Transverse colon (tissue), 4 donors: Measurements from ENCODE around the gene DTNBP1. TPM values are rescaled to one million over a fixed set of nuclear protein-coding genes. Genes with fewer than 3 reads are reported as not detected.
A peak's percentile ranks its signal among the peaks of the same experiment; 100 is the strongest.

Experiments
- DNase-seq: peaks from one replicate; pipeline ENCODE4 v3.0.0-alpha.2; 2019
- H3K27ac ChIP-seq, 4 donors: fragments of 200-600 bp; sonication (generic); 2 replicates each; pipeline ENCODE4 v1.5.1; 2016 to 2018; ENCODE audit warnings: inconsistent platforms in 4 of 4
- H3K27me3 ChIP-seq: fragments of 200-600 bp; sonication (generic); 2 replicates; pipeline ENCODE4 v1.5.1; 2017; ENCODE audit warnings: inconsistent platforms
- H3K36me3 ChIP-seq, 4 donors: fragments of 200-600 bp; sonication (generic); 2 replicates each; pipeline ENCODE4 v1.5.1; 2017 to 2019; ENCODE audit warnings: inconsistent platforms in 4 of 4
- H3K4me1 ChIP-seq, 4 donors: fragments of 200-600 bp; sonication (generic); 2 replicates each; pipeline ENCODE4 v1.5.1; 2017 to 2020; ENCODE audit warnings: inconsistent platforms in 4 of 4
- H3K4me3 ChIP-seq, 4 donors: fragments of 200-600 bp; sonication (generic); 1 replicate in 1 of 4; 2 replicates in 3 of 4; pipeline versions ENCODE4 v1.5.1 to v1.6.1; 2017 to 2019; ENCODE audit warnings: inconsistent platforms in 4 of 4
- H3K9me3 ChIP-seq, 2 donors: fragments of 200-600 bp; sonication (generic); 2 replicates each; pipeline ENCODE4 v1.5.1; 2017 to 2019; ENCODE audit warnings: inconsistent platforms in 2 of 2
- EP300 ChIP-seq: sonication (generic); formaldehyde crosslinking; IDR thresholded peaks from one replicate; pipeline ENCODE4 v1.6.1; 2017; ENCODE audit warnings: antibody characterized with exemption, low read depth
- POLR2A ChIP-seq: fragments of 450-650 bp; IDR thresholded peaks from one replicate; pipeline ENCODE4 v1.6.1; 2016; ENCODE audit warnings: antibody characterized with exemption, mild to moderate bottlenecking, moderate library complexity
- POLR2AphosphoS5 ChIP-seq, 3 donors: sonication (generic); formaldehyde crosslinking; IDR thresholded peaks; one replicate each; pipeline ENCODE4 v1.6.1; 2016; ENCODE audit warnings: antibody characterized with exemption in 3 of 3
- WGBS, 2 donors: methylation state at CpG; one replicate each; pipeline ENCODE4 v1.1.5; 2018; ENCODE audit warnings: low coverage in 1 of 2; 5-methylcytosine and 5-hydroxymethylcytosine counted together
- in situ Hi-C, 4 donors: fragments of 200-750 bp; cut with MboI; loops; one replicate each; pipeline versions ENCODE4 v1.15.0 to v1.15.1; 2017; ENCODE audit warnings: low sequenced_read_pairs in 3 of 4, low pct_ligation_motif_present in 1 of 4, low pct_unique_long_range_greater_than_20kb in 1 of 4
- intact Hi-C: fragments of 100-400 bp; cut with DNase I; formaldehyde crosslinking; loops from one replicate; pipeline ENCODE4 v1.15.1; 2023; ENCODE audit warnings: low total_unique reads
- total RNA-seq, 4 donors: library from RNA; depleted of rRNA; stranded (reverse); fragments of >200 nt; gene quantifications; one replicate each; pipeline ENCODE4 v1.1.0, GENCODE V29; 2016
- TF ChIP-seq, protein P1 (sequence below), 5 experiments: fragments of 200-600 bp in 3 of 5; fragments of 450-650 bp in 2 of 5; sonication (generic) in 3 of 5; IDR thresholded peaks; 1 replicate in 2 of 5; 2 replicates in 3 of 5; pipeline ENCODE4 v1.5.1; 2016 to 2017; ENCODE audit warnings: antibody characterized with exemption in 5 of 5, inconsistent platforms in 3 of 5, mild to moderate bottlenecking in 2 of 5, moderate library complexity in 1 of 5

Gene DTNBP1
- total RNA-seq, 4 donors from 2014 or later = 6.0 to 20.3 (median 16.0) TPM

GRCh38 chr6:15618685-15619084 lies 44.1 kb downstream of the DTNBP1 start:
- no peak for DNase-seq
- Histone ChIP-seq H3K9me3 (no peaks in the 10 kb centered on the region), H3K4me3 (no peak overlapping the region), H3K27me3 (no peaks in the 10 kb centered on the region), H3K4me1 (peaks cover 0 to 29% (median 6%) of the 10 kb centered on the region in 4 donors), H3K27ac (no peak overlapping the region), H3K36me3 (peaks cover 0 to 6% (median 0%) of the 10 kb centered on the region in 4 donors)
- intact Hi-C loops (no loop called here), in situ Hi-C loops (loop anchor here in 2 of 4 donors (25.0 kb wide), 2 partner anchors 106 to 1406 kb away; no protein-coding TSS in a partner anchor)
- WGBS, 2 donors = 93 to 95% methylated on average over 6 of the region's 6 CpGs
- TF ChIP-seq EP300 (no peak), POLR2A (no peak), POLR2AphosphoS5 (IDR thresholded peaks at IDR 0.05) (no peak)
- TF ChIP-seq, protein P1, sequence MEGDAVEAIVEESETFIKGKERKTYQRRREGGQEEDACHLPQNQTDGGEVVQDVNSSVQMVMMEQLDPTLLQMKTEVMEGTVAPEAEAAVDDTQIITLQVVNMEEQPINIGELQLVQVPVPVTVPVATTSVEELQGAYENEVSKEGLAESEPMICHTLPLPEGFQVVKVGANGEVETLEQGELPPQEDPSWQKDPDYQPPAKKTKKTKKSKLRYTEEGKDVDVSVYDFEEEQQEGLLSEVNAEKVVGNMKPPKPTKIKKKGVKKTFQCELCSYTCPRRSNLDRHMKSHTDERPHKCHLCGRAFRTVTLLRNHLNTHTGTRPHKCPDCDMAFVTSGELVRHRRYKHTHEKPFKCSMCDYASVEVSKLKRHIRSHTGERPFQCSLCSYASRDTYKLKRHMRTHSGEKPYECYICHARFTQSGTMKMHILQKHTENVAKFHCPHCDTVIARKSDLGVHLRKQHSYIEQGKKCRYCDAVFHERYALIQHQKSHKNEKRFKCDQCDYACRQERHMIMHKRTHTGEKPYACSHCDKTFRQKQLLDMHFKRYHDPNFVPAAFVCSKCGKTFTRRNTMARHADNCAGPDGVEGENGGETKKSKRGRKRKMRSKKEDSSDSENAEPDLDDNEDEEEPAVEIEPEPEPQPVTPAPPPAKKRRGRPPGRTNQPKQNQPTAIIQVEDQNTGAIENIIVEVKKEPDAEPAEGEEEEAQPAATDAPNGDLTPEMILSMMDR (IDR thresholded peaks at IDR 0.05) = no peak

DNA sequence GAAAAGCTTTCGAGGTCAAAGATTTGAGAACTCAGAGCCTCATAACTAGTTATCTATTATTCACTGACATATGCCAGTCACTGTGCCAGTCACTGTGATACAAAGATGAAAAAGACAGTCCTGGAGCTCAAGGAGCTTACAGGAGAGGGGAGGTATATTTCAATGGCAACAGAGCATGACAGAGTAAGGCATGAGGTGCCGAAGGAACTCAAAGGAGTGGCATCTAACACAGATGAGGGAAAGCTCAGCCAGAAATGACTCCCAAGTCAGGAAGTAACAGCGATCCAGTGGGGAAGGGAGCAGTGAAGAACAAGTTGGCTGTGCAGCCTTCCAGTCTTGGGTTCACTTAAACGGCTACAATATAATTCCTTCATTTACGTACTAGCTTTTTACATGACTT lies 46.6 kb downstream of the DTNBP1 start:
- Histone ChIP-seq H3K36me3 (peaks cover 0 to 6% (median 0%) of the 10 kb centered on the region in 4 donors), H3K4me3 (no peak overlapping the region), H3K4me1 (peaks cover 0 to 7% (median 2%) of the 10 kb centered on the region in 4 donors), H3K27ac (no peak overlapping the region), H3K27me3 (no peaks in the 10 kb centered on the region), H3K9me3 (no peaks in the 10 kb centered on the region)
- TF ChIP-seq EP300 = no peak
- no peak for TF ChIP-seq POLR2AphosphoS5 (IDR thresholded peaks at IDR 0.05)
- TF ChIP-seq POLR2A = no peak
- TF ChIP-seq, protein P1 (IDR thresholded peaks at IDR 0.05) = no peak
- no peak for DNase-seq
- whole genome bisulfite sequencing, 2 donors = 85 to 89% methylated on average over 4 to 5 of the region's 5 CpGs
- intact Hi-C loops (no loop called here), in situ Hi-C loops (loop anchor here in 2 of 4 donors (25.0 kb wide), 2 partner anchors 104 to 1404 kb away; no protein-coding TSS in a partner anchor)

DNA sequence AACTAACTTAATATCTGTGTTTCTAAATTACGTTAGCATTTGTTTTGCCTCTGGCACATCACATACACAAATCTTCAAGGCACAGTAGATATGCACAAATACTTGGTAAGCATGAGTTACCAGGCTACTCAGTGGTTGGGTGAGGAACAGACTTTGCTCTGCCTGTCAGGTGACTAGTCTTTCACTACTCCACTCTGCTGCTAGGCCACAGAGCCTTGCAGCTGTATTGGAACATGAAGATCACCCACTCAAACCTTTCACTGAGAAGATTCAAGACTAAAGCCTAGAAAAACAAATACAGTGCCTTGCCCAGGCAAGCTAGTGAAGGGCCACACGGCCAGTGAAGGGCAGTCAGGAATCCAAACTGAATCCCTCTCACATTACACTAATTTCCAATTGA lies 47.0 kb downstream of the DTNBP1 start:
- no peak for DNase-seq
- Histone ChIP-seq H3K27me3 (no peaks in the 10 kb centered on the region), H3K27ac (no peak overlapping the region), H3K9me3 (no peaks in the 10 kb centered on the region), H3K4me3 (no peak overlapping the region), H3K4me1 (peaks cover 0 to 4% (median 0%) of the 10 kb centered on the region in 4 donors), H3K36me3 (peaks cover 0 to 6% (median 0%) of the 10 kb centered on the region in 4 donors)
- intact Hi-C loops (no loop called here), in situ Hi-C loops (loop anchor here in 2 of 4 donors (25.0 kb wide), 2 partner anchors 104 to 1404 kb away; no protein-coding TSS in a partner anchor)
- 70 to 81% methylated on average over 1 to 2 of the region's 2 CpGs for WGBS, 2 donors
- no peak for TF ChIP-seq EP300
- TF ChIP-seq POLR2A = no peak
- TF ChIP-seq, protein P1 (IDR thresholded peaks at IDR 0.05) = no peak

- H3K27ac ChIP-seq = no peak overlapping the region
- in situ Hi-C loops = loop anchor here in 2 of 4 donors (25.0 kb wide), 2 partner anchors 102 to 1402 kb away; no protein-coding TSS in a partner anchor
Observed at GRCh38 chr6:15614277-15614676, 48.6 kb downstream of the DTNBP1 start.

More at GRCh38 chr6:15614277-15614676, 48.6 kb downstream of the DTNBP1 start:
- Histone ChIP-seq H3K4me1 (no peaks in the 10 kb centered on the region), H3K36me3 (peaks cover 0 to 6% (median 0%) of the 10 kb centered on the region in 4 donors), H3K9me3 (no peaks in the 10 kb centered on the region), H3K4me3 (no peak overlapping the region), H3K27me3 (no peaks in the 10 kb centered on the region)
- no peak for TF ChIP-seq EP300
- TF ChIP-seq POLR2A = no peak
- no peak for TF ChIP-seq POLR2AphosphoS5 (IDR thresholded peaks at IDR 0.05)
- TF ChIP-seq, protein P1 (IDR thresholded peaks at IDR 0.05) = no peak
- DNase-seq = peak; percentile 12
- WGBS, 2 donors = 80 to 96% methylated on average over 1 to 4 of the region's 4 CpGs
- intact Hi-C loops = no loop called here
